GM12801 (cell line): ENCODE measurements around the gene PHACTR1.

Experiments used
- TF ChIP-seq, protein P1 (sequence below): IDR thresholded peaks from one replicate; pipeline ENCODE4 v1.5.1; 2011; ENCODE audit warnings: control low read depth; ENCODE audit not compliant: insufficient read length; ENCODE audit errors: extremely low read depth

The PHACTR1 gene

DNA sequence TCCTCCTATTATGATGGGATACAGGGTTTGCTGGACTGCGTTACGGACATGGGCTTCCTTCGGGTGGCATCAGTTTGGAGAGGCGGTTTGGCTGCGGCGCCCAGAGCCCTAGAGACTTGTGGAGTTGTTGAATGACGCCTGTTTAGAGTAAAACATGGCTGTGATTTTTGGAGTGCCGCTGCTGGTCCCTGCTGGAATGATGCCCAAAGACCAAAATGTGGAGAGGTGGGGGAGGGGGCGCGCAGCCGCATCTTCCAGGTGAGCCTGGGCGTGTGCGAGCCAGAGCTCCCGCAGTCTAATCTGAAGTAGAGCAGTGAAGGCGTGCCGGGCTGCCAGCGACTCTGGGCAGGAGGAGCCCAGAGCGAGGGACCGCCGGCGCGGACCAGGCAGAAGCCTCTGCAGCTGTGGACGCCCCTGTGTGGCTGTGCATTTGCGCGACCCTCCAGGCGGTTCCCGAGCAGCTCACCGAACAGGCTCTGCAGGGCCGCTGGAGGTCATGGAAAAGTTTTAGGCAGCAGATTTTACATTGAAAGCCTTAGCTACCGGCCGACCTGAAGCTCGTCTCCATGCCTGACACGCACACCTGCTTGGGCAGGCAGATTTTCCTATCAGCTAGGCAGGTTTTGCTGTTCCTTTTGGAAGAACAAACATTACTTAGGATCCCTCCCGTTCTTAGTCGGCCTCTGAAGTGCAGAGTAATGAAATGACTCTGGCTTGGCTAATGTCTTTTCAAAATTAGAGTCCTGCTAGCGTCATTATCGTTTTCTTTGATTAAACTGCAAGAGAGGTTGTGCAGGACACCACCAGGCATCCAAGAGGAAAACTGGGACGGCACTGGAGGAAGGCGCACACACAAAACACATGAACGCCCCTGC lies 298.2 kb downstream of the PHACTR1 start:
- TF ChIP-seq, protein P1, sequence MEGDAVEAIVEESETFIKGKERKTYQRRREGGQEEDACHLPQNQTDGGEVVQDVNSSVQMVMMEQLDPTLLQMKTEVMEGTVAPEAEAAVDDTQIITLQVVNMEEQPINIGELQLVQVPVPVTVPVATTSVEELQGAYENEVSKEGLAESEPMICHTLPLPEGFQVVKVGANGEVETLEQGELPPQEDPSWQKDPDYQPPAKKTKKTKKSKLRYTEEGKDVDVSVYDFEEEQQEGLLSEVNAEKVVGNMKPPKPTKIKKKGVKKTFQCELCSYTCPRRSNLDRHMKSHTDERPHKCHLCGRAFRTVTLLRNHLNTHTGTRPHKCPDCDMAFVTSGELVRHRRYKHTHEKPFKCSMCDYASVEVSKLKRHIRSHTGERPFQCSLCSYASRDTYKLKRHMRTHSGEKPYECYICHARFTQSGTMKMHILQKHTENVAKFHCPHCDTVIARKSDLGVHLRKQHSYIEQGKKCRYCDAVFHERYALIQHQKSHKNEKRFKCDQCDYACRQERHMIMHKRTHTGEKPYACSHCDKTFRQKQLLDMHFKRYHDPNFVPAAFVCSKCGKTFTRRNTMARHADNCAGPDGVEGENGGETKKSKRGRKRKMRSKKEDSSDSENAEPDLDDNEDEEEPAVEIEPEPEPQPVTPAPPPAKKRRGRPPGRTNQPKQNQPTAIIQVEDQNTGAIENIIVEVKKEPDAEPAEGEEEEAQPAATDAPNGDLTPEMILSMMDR = no peak

DNA sequence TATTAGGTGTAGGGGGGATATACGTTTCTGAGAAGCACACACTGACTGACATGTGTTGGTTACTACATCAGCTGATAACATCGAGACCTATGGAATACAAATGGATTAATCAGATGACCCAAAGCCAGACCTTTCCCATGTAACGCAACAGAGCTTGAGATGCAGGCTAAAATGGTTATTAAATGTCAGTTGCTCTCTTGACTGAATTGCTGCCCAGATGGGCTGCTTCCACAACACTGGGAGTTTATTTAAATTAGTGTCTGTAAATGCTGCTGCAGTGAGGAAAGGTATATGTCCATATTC lies 298.8 kb downstream of the PHACTR1 start:
- TF ChIP-seq, protein P1 = no peak

DNA sequence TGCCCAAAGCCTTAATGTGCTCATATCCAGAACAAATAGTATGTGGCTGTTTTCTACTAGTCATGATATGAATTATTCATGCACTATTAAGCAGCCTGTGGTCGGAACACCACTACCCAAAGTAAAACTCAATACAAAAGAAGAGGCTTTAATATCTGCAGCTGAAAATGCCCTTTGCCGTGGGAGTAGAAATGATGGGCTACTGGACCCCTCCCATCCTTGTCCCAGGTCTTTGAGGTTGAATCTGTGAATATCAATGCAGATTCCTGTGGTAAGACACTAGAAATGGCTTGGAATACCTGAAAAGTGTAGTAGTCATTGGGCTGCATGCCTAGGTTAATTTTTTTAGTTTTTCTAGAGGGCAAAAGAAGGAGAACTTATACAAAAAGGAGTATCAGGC lies 308.0 kb downstream of the PHACTR1 start:
- TF ChIP-seq, protein P1 = no peak

DNA sequence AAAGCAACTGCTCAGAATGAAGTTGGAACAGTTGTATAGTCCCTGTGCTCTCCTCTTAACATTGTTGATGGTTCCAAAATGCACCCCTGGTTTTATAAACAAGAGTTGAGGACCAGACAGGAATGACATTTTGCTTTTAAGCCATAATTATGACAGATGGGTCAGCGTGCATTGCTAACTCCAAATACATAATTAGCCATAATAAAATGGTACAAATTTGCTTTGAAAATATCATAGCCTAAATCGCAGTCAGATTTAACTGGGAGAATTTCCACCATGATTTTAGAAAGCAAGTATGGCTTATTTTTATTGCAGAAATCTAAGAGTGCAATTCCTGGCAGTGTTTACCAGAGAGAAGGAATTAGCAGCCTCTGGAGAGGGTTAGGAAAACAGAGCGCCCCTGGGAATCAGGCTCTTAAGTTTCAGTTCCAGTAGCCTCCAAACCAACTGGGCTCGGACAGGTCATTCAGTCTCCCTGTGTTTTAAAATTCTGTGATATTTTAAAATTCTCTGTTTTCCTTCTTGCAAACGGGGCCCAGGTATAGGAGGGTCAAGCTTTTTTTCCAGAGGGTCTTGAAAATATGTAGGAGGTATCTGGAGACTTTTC lies 309.4 kb downstream of the PHACTR1 start:
- TF ChIP-seq, protein P1 = no peak

DNA sequence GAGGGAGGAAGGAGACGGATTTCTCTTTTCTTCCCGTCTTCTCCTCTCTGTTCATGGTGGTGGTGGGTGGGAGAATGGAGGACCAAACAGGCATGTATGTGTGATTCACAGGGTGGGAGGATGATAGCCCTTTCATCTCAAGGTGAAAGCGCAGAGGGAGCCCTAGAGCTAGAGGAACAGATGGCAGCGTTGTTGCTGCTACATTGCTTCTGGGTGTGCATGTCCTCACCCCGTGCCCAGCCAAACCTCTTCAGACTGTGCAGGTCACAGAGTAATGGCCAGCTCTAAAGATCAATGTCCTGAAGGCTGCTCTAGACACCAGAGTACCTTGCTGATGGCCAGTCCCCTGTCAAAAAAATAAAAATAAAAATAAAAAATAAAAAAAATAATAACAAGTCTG lies 310.0 kb downstream of the PHACTR1 start:
- TF ChIP-seq, protein P1 = no peak

DNA sequence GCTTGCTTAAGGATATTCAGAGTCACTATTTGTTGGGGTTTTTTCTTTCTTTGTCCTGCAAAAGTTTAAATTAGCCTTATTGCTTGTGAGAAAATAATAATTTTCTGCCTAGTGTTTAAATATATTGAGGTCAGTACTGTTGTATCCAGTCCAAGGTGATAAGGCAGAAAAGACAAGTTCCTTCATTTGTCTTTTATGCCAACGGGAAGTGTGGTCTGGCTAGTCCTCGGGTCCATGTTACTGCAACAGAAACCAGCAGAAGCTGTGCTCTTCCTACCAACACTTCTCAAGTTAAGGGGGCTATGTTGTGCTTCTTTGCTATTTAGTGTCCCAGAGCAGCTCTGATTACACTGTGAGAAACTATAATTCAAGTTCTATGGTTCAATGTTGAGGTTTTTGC lies 310.6 kb downstream of the PHACTR1 start:
- TF ChIP-seq, protein P1 = no peak

DNA sequence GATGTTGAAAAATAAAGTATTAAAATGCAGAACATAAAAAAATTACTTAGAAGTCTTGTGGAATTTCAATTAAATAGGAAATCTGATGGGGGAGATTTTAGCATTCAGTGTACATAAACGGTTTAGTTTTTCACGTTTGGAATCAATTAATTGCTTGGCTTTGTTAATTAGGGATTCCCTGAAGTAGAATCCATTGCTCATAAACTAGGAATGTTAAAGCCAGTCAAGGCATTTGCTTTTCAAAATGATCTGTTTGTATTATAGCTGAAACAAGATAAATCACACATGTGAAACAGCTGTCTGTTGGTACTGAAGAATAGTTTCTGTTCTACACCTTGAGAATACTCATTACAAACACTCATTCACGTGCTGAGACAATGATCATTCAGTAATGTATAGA lies 313.8 kb downstream of the PHACTR1 start:
- TF ChIP-seq, protein P1 = no peak
